ENCODE data around the gene AHSG. TPM values are rescaled to one million over a fixed set of nuclear protein-coding genes. Genes with fewer than 3 reads are reported as not detected.

Gene AHSG
- total and polyA plus RNA-seq, 10 of the 15 experiments (the other 5 are each of a cell fraction or from before 2014, with no cell fraction given): 0.06 to 0.90 (median 0.15) TPM; not detected in 7

DNA sequence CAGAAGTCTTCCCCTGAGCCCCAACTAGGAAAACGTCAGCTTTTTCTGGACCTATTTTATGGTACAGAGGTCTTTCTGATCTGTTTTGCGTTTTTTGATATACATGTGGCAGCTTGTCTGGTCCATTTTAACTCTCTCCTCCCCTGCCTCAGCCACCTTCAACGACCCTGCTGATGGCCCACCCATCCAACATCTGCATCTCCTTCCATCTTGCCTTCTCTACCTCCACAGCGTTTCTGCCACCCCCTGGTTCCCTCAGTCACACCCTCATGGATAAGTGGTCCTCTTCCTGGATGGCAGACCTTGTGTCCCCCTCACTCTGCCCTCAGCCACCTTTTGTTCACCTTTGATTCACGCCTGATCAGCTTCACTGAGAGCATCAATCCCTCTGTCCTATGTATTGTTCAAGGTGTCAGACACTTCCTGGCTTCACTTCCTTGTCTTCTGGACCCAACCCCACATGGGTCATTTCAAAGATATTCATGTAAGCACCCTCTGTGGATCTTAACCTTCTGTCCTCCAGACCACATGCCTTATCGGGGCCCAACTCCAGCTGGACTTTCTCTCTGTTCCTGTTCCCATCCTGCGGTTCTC is 13.5 kb downstream of the AHSG start:
- intact Hi-C loops (cut with micrococcal nuclease; ENCODE audit: unreplicated experiment): no loop called here

More for the DNA sequence above, 13.5 kb downstream of the AHSG start:
- no peaks in the 10 kb centered on the region for H3K79me2 ChIP-seq (ENCODE audit: control insufficient read depth, insufficient read depth, low read length)
- no peak overlapping the region for H3K27ac ChIP-seq (ENCODE audit: control insufficient read depth, insufficient read depth)
- no peak for TF ChIP-seq IKZF2 (IDR thresholded peaks at IDR 0.05)
- TF ChIP-seq TAF1 (IDR thresholded peaks at IDR 0.05; ENCODE audit: borderline replicate concordance, low read depth, low read length): no peak
- no peak for TF ChIP-seq ZBTB11 (CRISPR knock-in tag; IDR thresholded peaks at IDR 0.05)
- TF ChIP-seq BMI1 (IDR thresholded peaks at IDR 0.05; ENCODE audit: borderline replicate concordance): no peak
- TF ChIP-seq, protein P1, sequence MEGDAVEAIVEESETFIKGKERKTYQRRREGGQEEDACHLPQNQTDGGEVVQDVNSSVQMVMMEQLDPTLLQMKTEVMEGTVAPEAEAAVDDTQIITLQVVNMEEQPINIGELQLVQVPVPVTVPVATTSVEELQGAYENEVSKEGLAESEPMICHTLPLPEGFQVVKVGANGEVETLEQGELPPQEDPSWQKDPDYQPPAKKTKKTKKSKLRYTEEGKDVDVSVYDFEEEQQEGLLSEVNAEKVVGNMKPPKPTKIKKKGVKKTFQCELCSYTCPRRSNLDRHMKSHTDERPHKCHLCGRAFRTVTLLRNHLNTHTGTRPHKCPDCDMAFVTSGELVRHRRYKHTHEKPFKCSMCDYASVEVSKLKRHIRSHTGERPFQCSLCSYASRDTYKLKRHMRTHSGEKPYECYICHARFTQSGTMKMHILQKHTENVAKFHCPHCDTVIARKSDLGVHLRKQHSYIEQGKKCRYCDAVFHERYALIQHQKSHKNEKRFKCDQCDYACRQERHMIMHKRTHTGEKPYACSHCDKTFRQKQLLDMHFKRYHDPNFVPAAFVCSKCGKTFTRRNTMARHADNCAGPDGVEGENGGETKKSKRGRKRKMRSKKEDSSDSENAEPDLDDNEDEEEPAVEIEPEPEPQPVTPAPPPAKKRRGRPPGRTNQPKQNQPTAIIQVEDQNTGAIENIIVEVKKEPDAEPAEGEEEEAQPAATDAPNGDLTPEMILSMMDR (IDR thresholded peaks at IDR 0.05 in 2 of 3, conservative IDR thresholded peaks at IDR 0.05 in 1 of 3; ENCODE audit: control insufficient read depth in 2 of 3, extremely low read depth in 1 of 3, insufficient read depth in 1 of 3, low read depth in 3 of 3, low read length in 3 of 3): no peak
- no peak for TF ChIP-seq HDAC6 (IDR thresholded peaks at IDR 0.05; ENCODE audit: unreplicated experiment)
- TF ChIP-seq, protein P2, sequence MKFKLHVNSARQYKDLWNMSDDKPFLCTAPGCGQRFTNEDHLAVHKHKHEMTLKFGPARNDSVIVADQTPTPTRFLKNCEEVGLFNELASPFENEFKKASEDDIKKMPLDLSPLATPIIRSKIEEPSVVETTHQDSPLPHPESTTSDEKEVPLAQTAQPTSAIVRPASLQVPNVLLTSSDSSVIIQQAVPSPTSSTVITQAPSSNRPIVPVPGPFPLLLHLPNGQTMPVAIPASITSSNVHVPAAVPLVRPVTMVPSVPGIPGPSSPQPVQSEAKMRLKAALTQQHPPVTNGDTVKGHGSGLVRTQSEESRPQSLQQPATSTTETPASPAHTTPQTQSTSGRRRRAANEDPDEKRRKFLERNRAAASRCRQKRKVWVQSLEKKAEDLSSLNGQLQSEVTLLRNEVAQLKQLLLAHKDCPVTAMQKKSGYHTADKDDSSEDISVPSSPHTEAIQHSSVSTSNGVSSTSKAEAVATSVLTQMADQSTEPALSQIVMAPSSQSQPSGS (IDR thresholded peaks at IDR 0.05; ENCODE audit: low read length): no peak
- no peak for TF ChIP-seq KLF5 (IDR thresholded peaks at IDR 0.05; ENCODE audit: partially characterized antibody)
- no peak for TF ChIP-seq RAD21 (IDR thresholded peaks at IDR 0.05; ENCODE audit: insufficient read depth, low read depth, low read length)
- no peak for TF ChIP-seq ZNF217 (IDR thresholded peaks at IDR 0.05)
- ChIA-PET SMC1A (ENCODE audit: uncharacterized antibody, unreplicated experiment) (interaction anchor here (0.7 to 1.0 kb wide), 3 partner anchors 10 to 538 kb away, joined by 3 read pairs; no protein-coding TSS in a partner anchor), RAD21 (ENCODE audit: unreplicated experiment) (interaction anchor here (1.8 kb wide), 1 partner anchor 9 kb away, joined by 4 read pairs; no protein-coding TSS in a partner anchor), CTCF (interaction anchor here (0.6 to 3.8 kb wide), 3 partner anchors 10 to 739 kb away, joined by 3 to 35 read pairs (median 3); no protein-coding TSS in a partner anchor), POLR2A (no interaction called here)
- ATAC-seq: no peak
- H3K4me3 ChIP-seq: no peak overlapping the region
- BruUV-seq (replicated peaks): no TSS peak
- no peak overlapping the region for H3K4me2 ChIP-seq (ENCODE audit: control insufficient read depth, insufficient read depth)
- no peaks in the 10 kb centered on the region for H3K4me1 ChIP-seq (ENCODE audit: control insufficient read depth, insufficient read depth, low read length)
- H3K27me3 ChIP-seq (replicated peaks in 1 of 2; ENCODE audit: control insufficient read depth in 2 of 2, insufficient read depth in 2 of 2, low read length in 1 of 2): no peaks in the 10 kb centered on the region; a peak in 2 of 4 replicates
- no peak overlapping the region for H3K9ac ChIP-seq (ENCODE audit: control insufficient read depth, insufficient read depth, low read length)
- FAIRE-seq: no peak
- H3K9me3 ChIP-seq (replicated peaks; ENCODE audit: control insufficient read depth, insufficient read depth, low read length): no peaks in the 10 kb centered on the region
- DNase-seq (ENCODE audit: low read depth, low spot score): no peak
- WGBS (ENCODE audit: insufficient coverage, insufficient replicate concordance, low lambda C conversion rate, missing lambda C conversion rate): 29% methylated on average over 7 of the region's 7 CpGs
- H4K20me1 ChIP-seq (ENCODE audit: control insufficient read depth, insufficient read depth): no peaks in the 10 kb centered on the region
- H3K36me3 ChIP-seq (ENCODE audit: control insufficient read depth in 2 of 2, insufficient read depth in 2 of 2, low read length in 1 of 2): no peaks in the 10 kb centered on the region
- in situ Hi-C loops (cut with MboI): no loop called here
- H2AFZ ChIP-seq (ENCODE audit: control insufficient read depth, low read depth, low read length): no peak overlapping the region
